ENCODE measurements around the gene UGT2B17.
"Not testable (repeated sequence)": the region's sequence is repeated elsewhere in the genome, so short reads cannot be mapped to it uniquely, and the experiment has no call there.

UGT2B17 gene

GRCh38 chr4:68568535-68568934 is 7.6 kb downstream of the UGT2B17 start:
- DNase-seq: not testable (repeated sequence)

GRCh38 chr4:68566364-68566763 is 9.8 kb downstream of the UGT2B17 start:
- DNase-seq: not testable (repeated sequence)

- not testable (repeated sequence) for DNase-seq
Measured at GRCh38 chr4:68565082-68565481, 11.0 kb downstream of the UGT2B17 start.

GRCh38 chr4:68560364-68561070 is 15.6 kb downstream of the UGT2B17 start:
- DNase-seq: not testable (repeated sequence)

GRCh38 chr4:68553830-68554229 is 22.3 kb downstream of the UGT2B17 start:
- not testable (repeated sequence) for DNase-seq

- not testable (repeated sequence) for DNase-seq
Measured at GRCh38 chr4:68552818-68553811, 23.0 kb downstream of the UGT2B17 start.

- not testable (repeated sequence) for DNase-seq
Measured at GRCh38 chr4:68542742-68543141, 33.4 kb downstream of the UGT2B17 start.

GRCh38 chr4:68536375-68536774 is 39.7 kb downstream of the UGT2B17 start:
- DNase-seq: no peak

- DNase-seq: no peak
Measured at GRCh38 chr4:68535974-68536373, 40.1 kb downstream of the UGT2B17 start.

- not testable (repeated sequence) for DNase-seq
Measured at GRCh38 chr4:68522232-68522631, 53.9 kb downstream of the UGT2B17 start.

GRCh38 chr4:68520985-68521384 is 55.1 kb downstream of the UGT2B17 start:
- no peak for DNase-seq

GRCh38 chr4:68518889-68519288 is 57.2 kb downstream of the UGT2B17 start:
- no peak for DNase-seq

- DNase-seq: not testable (repeated sequence)
Measured at GRCh38 chr4:68505452-68505851, 70.7 kb downstream of the UGT2B17 start.

- peak in 1 of 6 experiments; percentile 15 for DNase-seq
Measured at GRCh38 chr4:68504836-68505235, 71.3 kb downstream of the UGT2B17 start.

GRCh38 chr4:68503462-68503861 is 72.7 kb downstream of the UGT2B17 start:
- not testable (repeated sequence) for DNase-seq

GRCh38 chr4:68499021-68499420 is 77.1 kb downstream of the UGT2B17 start:
- DNase-seq: no peak

GRCh38 chr4:68498413-68499007 is 77.6 kb downstream of the UGT2B17 start:
- peak in 5 of 6 experiments; percentile 2 to 56 (median 36) for DNase-seq

GRCh38 chr4:68494688-68495087 is 81.4 kb downstream of the UGT2B17 start:
- no peak for DNase-seq

- no peak for DNase-seq
Measured at GRCh38 chr4:68490826-68491457, 85.2 kb downstream of the UGT2B17 start.

GRCh38 chr4:68489338-68489737 is 86.8 kb downstream of the UGT2B17 start:
- DNase-seq: no peak

All from stimulated activated naive CD4-positive, alpha-beta T cell (primary cell).